ENCODE measurements around the gene NABP2. TPM values are rescaled to one million over a fixed set of nuclear protein-coding genes. Genes with fewer than 3 reads are reported as not detected.
A peak's percentile ranks its signal among the peaks of the same experiment; 100 is the strongest.

The NABP2 gene
- polyA plus RNA-seq, 1 donor from 2014 or later, result 54.3 TPM

DNA sequence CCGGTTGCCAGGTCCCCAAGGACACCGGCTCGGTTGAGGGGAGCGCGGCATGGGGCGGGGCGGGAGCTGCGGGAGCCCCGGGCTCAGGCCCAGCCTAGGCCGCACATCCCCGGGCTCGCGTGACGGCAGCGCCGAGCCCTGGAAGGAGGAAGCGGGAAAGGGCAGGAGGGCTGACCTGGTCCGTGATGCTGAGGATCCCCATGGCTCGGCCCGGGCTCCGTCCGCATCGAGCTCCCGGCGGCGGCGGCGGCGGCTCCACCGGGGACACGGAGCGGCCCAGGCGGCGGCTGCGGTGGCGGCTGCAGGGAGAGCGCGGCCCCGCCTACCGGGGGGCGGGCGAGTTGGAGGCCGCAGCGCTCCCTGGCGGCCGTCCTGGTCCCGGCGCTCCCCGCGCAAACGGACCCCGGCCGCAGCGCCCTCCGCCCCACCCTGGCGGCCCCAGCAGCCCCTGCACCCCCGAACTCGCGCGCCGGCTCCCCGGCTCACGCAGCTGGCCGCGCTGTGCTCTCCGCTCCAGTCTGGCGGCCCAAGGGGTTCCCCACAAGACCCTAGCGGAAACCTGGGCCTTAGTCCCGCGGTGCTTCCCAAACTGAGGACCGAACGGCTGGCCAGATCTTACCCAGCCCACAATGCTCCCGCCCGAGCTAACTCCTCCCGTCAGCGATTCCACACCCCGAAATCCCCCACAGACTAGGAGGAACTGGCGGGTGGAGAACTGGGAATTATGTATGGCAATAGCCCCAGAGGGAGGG lies 34.1 kb downstream of the NABP2 start, which contains the start of gene ANKRD52 (continued):
- peak; percentile 46 for TF ChIP-seq EP300 (conservative IDR thresholded peaks at IDR 0.05; ENCODE audit: poor library complexity, severe bottlenecking)

- no peaks in the 10 kb centered on the region for H3F3A ChIP-seq (ENCODE audit: insufficient read depth, low read length, poor library complexity, severe bottlenecking)
- H3K9me3 ChIP-seq (ENCODE audit: low read length), result no peaks in the 10 kb centered on the region
- H3K9me2 ChIP-seq (ENCODE audit: insufficient read depth, low read length), result no peaks in the 10 kb centered on the region
- H3K4me3 ChIP-seq (ENCODE audit: low read length), result peak overlapping the region; percentile 96
- peak overlapping the region; percentile 41 for H3K4me2 ChIP-seq (ENCODE audit: low read length)
- peaks cover 7% of the 10 kb centered on the region for H3K36me3 ChIP-seq (ENCODE audit: insufficient read depth, low read length)
- no peak for TF ChIP-seq MXI1 (conservative IDR thresholded peaks at IDR 0.05; ENCODE audit: poor library complexity, severe bottlenecking)
- TF ChIP-seq EZH2 (IDR thresholded peaks at IDR 0.05; ENCODE audit: borderline replicate concordance, insufficient read depth, low read length, poor library complexity, severe bottlenecking), result no peak
- TF ChIP-seq, protein P1, sequence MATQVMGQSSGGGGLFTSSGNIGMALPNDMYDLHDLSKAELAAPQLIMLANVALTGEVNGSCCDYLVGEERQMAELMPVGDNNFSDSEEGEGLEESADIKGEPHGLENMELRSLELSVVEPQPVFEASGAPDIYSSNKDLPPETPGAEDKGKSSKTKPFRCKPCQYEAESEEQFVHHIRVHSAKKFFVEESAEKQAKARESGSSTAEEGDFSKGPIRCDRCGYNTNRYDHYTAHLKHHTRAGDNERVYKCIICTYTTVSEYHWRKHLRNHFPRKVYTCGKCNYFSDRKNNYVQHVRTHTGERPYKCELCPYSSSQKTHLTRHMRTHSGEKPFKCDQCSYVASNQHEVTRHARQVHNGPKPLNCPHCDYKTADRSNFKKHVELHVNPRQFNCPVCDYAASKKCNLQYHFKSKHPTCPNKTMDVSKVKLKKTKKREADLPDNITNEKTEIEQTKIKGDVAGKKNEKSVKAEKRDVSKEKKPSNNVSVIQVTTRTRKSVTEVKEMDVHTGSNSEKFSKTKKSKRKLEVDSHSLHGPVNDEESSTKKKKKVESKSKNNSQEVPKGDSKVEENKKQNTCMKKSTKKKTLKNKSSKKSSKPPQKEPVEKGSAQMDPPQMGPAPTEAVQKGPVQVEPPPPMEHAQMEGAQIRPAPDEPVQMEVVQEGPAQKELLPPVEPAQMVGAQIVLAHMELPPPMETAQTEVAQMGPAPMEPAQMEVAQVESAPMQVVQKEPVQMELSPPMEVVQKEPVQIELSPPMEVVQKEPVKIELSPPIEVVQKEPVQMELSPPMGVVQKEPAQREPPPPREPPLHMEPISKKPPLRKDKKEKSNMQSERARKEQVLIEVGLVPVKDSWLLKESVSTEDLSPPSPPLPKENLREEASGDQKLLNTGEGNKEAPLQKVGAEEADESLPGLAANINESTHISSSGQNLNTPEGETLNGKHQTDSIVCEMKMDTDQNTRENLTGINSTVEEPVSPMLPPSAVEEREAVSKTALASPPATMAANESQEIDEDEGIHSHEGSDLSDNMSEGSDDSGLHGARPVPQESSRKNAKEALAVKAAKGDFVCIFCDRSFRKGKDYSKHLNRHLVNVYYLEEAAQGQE (IDR thresholded peaks at IDR 0.05; ENCODE audit: borderline replicate concordance), result no peak
- no peak for TF ChIP-seq SMC3 (conservative IDR thresholded peaks at IDR 0.05; ENCODE audit: poor library complexity)
- no peak for TF ChIP-seq EP300 (conservative IDR thresholded peaks at IDR 0.05; ENCODE audit: poor library complexity, severe bottlenecking)
- no peak for TF ChIP-seq RAD21 (conservative IDR thresholded peaks at IDR 0.05)
- TF ChIP-seq, protein P2, sequence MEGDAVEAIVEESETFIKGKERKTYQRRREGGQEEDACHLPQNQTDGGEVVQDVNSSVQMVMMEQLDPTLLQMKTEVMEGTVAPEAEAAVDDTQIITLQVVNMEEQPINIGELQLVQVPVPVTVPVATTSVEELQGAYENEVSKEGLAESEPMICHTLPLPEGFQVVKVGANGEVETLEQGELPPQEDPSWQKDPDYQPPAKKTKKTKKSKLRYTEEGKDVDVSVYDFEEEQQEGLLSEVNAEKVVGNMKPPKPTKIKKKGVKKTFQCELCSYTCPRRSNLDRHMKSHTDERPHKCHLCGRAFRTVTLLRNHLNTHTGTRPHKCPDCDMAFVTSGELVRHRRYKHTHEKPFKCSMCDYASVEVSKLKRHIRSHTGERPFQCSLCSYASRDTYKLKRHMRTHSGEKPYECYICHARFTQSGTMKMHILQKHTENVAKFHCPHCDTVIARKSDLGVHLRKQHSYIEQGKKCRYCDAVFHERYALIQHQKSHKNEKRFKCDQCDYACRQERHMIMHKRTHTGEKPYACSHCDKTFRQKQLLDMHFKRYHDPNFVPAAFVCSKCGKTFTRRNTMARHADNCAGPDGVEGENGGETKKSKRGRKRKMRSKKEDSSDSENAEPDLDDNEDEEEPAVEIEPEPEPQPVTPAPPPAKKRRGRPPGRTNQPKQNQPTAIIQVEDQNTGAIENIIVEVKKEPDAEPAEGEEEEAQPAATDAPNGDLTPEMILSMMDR (IDR thresholded peaks at IDR 0.05; ENCODE audit: poor library complexity, severe bottlenecking), result no peak
- no peak for TF ChIP-seq TAF1 (IDR thresholded peaks at IDR 0.05; ENCODE audit: low read depth)
- TF ChIP-seq POLR2AphosphoS5 (IDR thresholded peaks at IDR 0.05), result no peak
- H4K20me1 ChIP-seq (ENCODE audit: insufficient read depth), result no peaks in the 10 kb centered on the region
- no peaks in the 10 kb centered on the region for H3K27me3 ChIP-seq (ENCODE audit: insufficient read depth, low read depth, low read length)
- H2AFZ ChIP-seq (ENCODE audit: low read depth, low read length), result peak overlapping the region; percentile 89
- peak overlapping the region; percentile 60 for H3K27ac ChIP-seq (ENCODE audit: low read length)
- peak overlapping the region; percentile 96 for H3K9ac ChIP-seq (ENCODE audit: low read length)
- peaks cover 21% of the 10 kb centered on the region for H3K79me2 ChIP-seq (replicated peaks; ENCODE audit: insufficient read depth, low read length)
Observed at GRCh38 chr12:56258820-56259183, 34.7 kb downstream of the NABP2 start.

DNA sequence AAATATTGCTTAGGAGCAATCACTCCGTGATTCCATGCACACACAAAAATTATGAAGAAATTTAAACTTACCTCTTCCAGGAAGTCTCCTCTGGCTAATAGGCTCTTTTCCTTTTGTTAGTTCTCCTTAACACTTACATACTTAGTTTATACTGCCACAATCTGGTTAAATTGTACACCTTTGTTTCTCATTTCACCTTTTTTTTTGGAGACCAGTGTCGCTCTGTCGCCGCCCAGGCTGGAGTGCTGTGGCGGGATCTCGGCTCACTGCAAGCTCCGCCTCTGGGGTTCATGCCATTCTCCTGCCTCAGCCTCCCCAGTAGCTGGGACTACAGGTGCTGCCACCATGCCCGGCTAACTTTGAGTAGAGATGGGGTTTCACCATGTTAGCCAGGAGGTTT lies 36.2 kb downstream of the NABP2 start:
- Histone ChIP-seq H3K27me3 (ENCODE audit: insufficient read depth, low read depth, low read length) (no peaks in the 10 kb centered on the region), H3K79me2 (replicated peaks; ENCODE audit: insufficient read depth, low read length) (peaks cover 21% of the 10 kb centered on the region), H3K27ac (ENCODE audit: low read length) (no peak overlapping the region), H2AFZ (ENCODE audit: low read depth, low read length) (no peak overlapping the region), H3K4me2 (ENCODE audit: low read length) (no peak overlapping the region), H3K9me2 (ENCODE audit: insufficient read depth, low read length) (no peaks in the 10 kb centered on the region), H3K9ac (ENCODE audit: low read length) (no peak overlapping the region), H3K36me3 (ENCODE audit: insufficient read depth, low read length) (no peaks in the 10 kb centered on the region), H4K20me1 (ENCODE audit: insufficient read depth) (no peaks in the 10 kb centered on the region), H3K9me3 (ENCODE audit: low read length) (no peaks in the 10 kb centered on the region), H3F3A (ENCODE audit: insufficient read depth, low read length, poor library complexity, severe bottlenecking) (no peaks in the 10 kb centered on the region), H3K4me3 (ENCODE audit: low read length) (no peak overlapping the region)
- TF ChIP-seq, protein P1 (IDR thresholded peaks at IDR 0.05; ENCODE audit: borderline replicate concordance), result no peak
- no peak for TF ChIP-seq EZH2 (IDR thresholded peaks at IDR 0.05; ENCODE audit: borderline replicate concordance, insufficient read depth, low read length, poor library complexity, severe bottlenecking)
- no peak for TF ChIP-seq SMC3 (conservative IDR thresholded peaks at IDR 0.05; ENCODE audit: poor library complexity)
- TF ChIP-seq, protein P2 (IDR thresholded peaks at IDR 0.05; ENCODE audit: poor library complexity, severe bottlenecking), result no peak
- no peak for TF ChIP-seq MXI1 (conservative IDR thresholded peaks at IDR 0.05; ENCODE audit: poor library complexity, severe bottlenecking)
- no peak for TF ChIP-seq POLR2AphosphoS5 (IDR thresholded peaks at IDR 0.05)
- TF ChIP-seq TAF1 (IDR thresholded peaks at IDR 0.05; ENCODE audit: low read depth), result no peak
- no peak for TF ChIP-seq EP300 (conservative IDR thresholded peaks at IDR 0.05; ENCODE audit: poor library complexity, severe bottlenecking)
- no peak for TF ChIP-seq RAD21 (conservative IDR thresholded peaks at IDR 0.05)

All from neural cell (in vitro differentiated cells).